C4-2B (cell line): ENCODE data around the gene CSMD2.

Source experiments
- ZFX ChIP-seq: fragments of 450-650 bp; IDR thresholded peaks from 2 replicates; pipeline ENCODE4 v1.6.1; 2017
- TF ChIP-seq, protein P1 (sequence below): fragments of 450-650 bp; conservative IDR thresholded peaks from 2 replicates; pipeline ENCODE4 v1.5.1; 2017; ENCODE audit warnings: mild to moderate bottlenecking

DNA sequence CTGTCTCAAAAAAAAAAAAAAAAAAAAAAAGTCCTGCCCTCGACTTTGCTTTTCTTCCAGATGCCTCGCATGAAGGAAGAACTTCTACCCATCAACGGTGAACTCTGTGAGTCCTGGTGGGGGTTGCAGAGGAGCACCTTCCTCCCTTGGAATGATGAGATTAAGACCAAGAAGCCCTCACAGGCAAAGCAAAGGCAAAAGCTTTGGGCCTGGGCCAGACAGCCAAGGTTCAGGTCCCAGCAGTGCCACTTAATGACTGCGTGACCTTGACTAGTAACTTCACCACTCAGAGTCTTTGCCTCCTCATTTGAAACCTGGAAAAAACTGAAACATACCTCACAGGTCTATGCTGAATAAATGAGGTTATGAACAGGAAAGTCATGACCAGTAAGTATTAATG, 637.1 kb downstream of the CSMD2 start:
- TF ChIP-seq, protein P1, sequence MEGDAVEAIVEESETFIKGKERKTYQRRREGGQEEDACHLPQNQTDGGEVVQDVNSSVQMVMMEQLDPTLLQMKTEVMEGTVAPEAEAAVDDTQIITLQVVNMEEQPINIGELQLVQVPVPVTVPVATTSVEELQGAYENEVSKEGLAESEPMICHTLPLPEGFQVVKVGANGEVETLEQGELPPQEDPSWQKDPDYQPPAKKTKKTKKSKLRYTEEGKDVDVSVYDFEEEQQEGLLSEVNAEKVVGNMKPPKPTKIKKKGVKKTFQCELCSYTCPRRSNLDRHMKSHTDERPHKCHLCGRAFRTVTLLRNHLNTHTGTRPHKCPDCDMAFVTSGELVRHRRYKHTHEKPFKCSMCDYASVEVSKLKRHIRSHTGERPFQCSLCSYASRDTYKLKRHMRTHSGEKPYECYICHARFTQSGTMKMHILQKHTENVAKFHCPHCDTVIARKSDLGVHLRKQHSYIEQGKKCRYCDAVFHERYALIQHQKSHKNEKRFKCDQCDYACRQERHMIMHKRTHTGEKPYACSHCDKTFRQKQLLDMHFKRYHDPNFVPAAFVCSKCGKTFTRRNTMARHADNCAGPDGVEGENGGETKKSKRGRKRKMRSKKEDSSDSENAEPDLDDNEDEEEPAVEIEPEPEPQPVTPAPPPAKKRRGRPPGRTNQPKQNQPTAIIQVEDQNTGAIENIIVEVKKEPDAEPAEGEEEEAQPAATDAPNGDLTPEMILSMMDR = no peak
- no peak for TF ChIP-seq ZFX
